GM12878 (cell line): Measurements from ENCODE around the gene SSBP3. TPM values are rescaled to one million over a fixed set of nuclear protein-coding genes. Genes with fewer than 3 reads are reported as not detected.

Experiments used
- ATAC-seq: fragments of 200-7000 bp; cut with Tn5 transposase; 3 replicates; pipeline ENCODE4 v1.9.1; 2020; ENCODE audit warnings: mild to moderate bottlenecking, moderate library complexity
- BruUV-seq: library from RNA; stranded (reverse); fragments of 400-500 nt; replicated peaks from 2 replicates; lab custom pipeline; 2021; lab: Mats Ljungman, UMichigan
- CTCF ChIA-PET: fragments of 300-600 bp; sonication (Branson Sonifier 250); formaldehyde crosslinking; extraction: SDS; loops from one replicate; lab custom pipeline; 2021; ENCODE audit warnings: inconsistent platforms; lab: Yijun Ruan, JAX
- POLR2A ChIA-PET: fragments of 350-600 bp; formaldehyde crosslinking; extraction: SDS; loops from one replicate; lab custom pipeline; 2021; ENCODE audit warnings: inconsistent platforms; lab: Charles Lee
- RAD21 ChIA-PET: fragments of 300-600 bp; sonication (Branson Sonifier 250); formaldehyde crosslinking; loops from one replicate; lab custom pipeline; 2023; ENCODE audit warnings: antibody characterized with exemption; ENCODE audit not compliant: unreplicated experiment; lab: Charles Lee
- SMC1A ChIA-PET: fragments of 300-600 bp; sonication (Branson Sonifier 250); formaldehyde crosslinking; loops from one replicate; lab custom pipeline; 2023; ENCODE audit not compliant: unreplicated experiment, uncharacterized antibody; lab: Charles Lee
- DNase-seq: peaks from one replicate; pipeline ENCODE4 v3.0.0-alpha.2; 2011; ENCODE audit warnings: low read depth, low spot score
- FAIRE-seq: peaks from 3 replicates; lab custom pipeline; 2011; peaks lifted over from hg19 to GRCh38; lab: Jason Lieb, UNC
- H2AFZ ChIP-seq: 2 replicates; pipeline ENCODE4 v1.6.0; 2011; ENCODE audit warnings: low read depth, low read length, control low read depth; ENCODE audit not compliant: control insufficient read depth
- H3K27ac ChIP-seq: 2 replicates; pipeline ENCODE4 v1.5.1; 2011; ENCODE audit warnings: control low read depth; ENCODE audit not compliant: control insufficient read depth, insufficient read depth
- H3K27me3 ChIP-seq, 2 experiments: replicated peaks in 1 of 2; 2 replicates each; pipeline versions ENCODE4 v1.6.0 to v1.6.1; 2011; ENCODE audit warnings: low read length in 1 of 2; ENCODE audit not compliant: control insufficient read depth in 2 of 2, insufficient read depth in 2 of 2
- H3K36me3 ChIP-seq, 2 experiments: 2 replicates each; pipeline ENCODE4 v1.5.1; 2011; ENCODE audit warnings: low read length in 1 of 2; ENCODE audit not compliant: control insufficient read depth in 2 of 2, insufficient read depth in 2 of 2
- H3K4me1 ChIP-seq: 2 replicates; pipeline ENCODE4 v1.6.1; 2011; ENCODE audit warnings: mild to moderate bottlenecking, low read length, moderate library complexity, mixed read lengths; ENCODE audit not compliant: control insufficient read depth, insufficient read depth
- H3K4me2 ChIP-seq: 2 replicates; pipeline ENCODE4 v1.6.0; 2011; ENCODE audit warnings: control low read depth; ENCODE audit not compliant: control insufficient read depth, insufficient read depth
- H3K4me3 ChIP-seq: fragments of 200-600 bp; sonication (generic); 2 replicates; pipeline ENCODE4 v1.5.1; 2016
- H3K79me2 ChIP-seq: 2 replicates; pipeline ENCODE4 v1.6.0; 2011; ENCODE audit warnings: low read length; ENCODE audit not compliant: control insufficient read depth, insufficient read depth
- H3K9ac ChIP-seq: 2 replicates; pipeline ENCODE4 v1.8.0; 2011; ENCODE audit warnings: low read length, control low read depth, mixed read lengths; ENCODE audit not compliant: control insufficient read depth, insufficient read depth
- H3K9me3 ChIP-seq: replicated peaks from 3 replicates; pipeline ENCODE4 v1.5.1; 2011; ENCODE audit warnings: mild to moderate bottlenecking, low read length; ENCODE audit not compliant: control insufficient read depth, insufficient read depth
- H4K20me1 ChIP-seq: 2 replicates; pipeline ENCODE4 v1.6.0; 2011; ENCODE audit not compliant: control insufficient read depth, insufficient read depth
- ATF3 ChIP-seq: IDR thresholded peaks from 2 replicates; pipeline ENCODE4 v1.6.1; 2011; ENCODE audit warnings: low read depth, mild to moderate bottlenecking, low read length, moderate library complexity, borderline replicate concordance; ENCODE audit errors: extremely low read depth
- BRCA1 ChIP-seq: IDR thresholded peaks from 2 replicates; pipeline ENCODE4 v1.6.1; 2011; ENCODE audit warnings: low read depth, low read length, improper control_type of control experiment
- CHD4 ChIP-seq: fragments of 200-600 bp; sonication (generic); IDR thresholded peaks from 2 replicates; pipeline ENCODE4 v1.6.1; 2016; ENCODE audit warnings: mild to moderate bottlenecking
- E4F1 ChIP-seq: fragments of 450-650 bp; IDR thresholded peaks from 2 replicates; pipeline ENCODE4 v1.6.1; 2018; ENCODE audit warnings: borderline replicate concordance, mild to moderate bottlenecking; ENCODE audit not compliant: partially characterized antibody
- HDAC2 ChIP-seq: fragments of 200-600 bp; sonication (generic); IDR thresholded peaks from 2 replicates; pipeline ENCODE4 v1.6.1; 2017
- JUNB ChIP-seq: IDR thresholded peaks from 2 replicates; pipeline ENCODE4 v1.6.1; 2016; ENCODE audit warnings: antibody characterized with exemption, mild to moderate bottlenecking
- KLF5 ChIP-seq: fragments of 450-650 bp; IDR thresholded peaks from 2 replicates; pipeline ENCODE4 v1.6.1; 2014; ENCODE audit warnings: mild to moderate bottlenecking; ENCODE audit not compliant: partially characterized antibody
- MAX ChIP-seq: IDR thresholded peaks from 2 replicates; pipeline ENCODE4 v1.6.1; 2012; ENCODE audit warnings: low read depth, low read length, improper control_type of control experiment
- PBX3 ChIP-seq: IDR thresholded peaks from 2 replicates; pipeline ENCODE4 v1.6.1; 2011; ENCODE audit warnings: mild to moderate bottlenecking, low read depth, low read length, moderate library complexity; ENCODE audit not compliant: insufficient replicate concordance
- SKIL ChIP-seq: fragments of 450-650 bp; IDR thresholded peaks from 2 replicates; pipeline ENCODE4 v1.6.1; 2017; ENCODE audit warnings: mild to moderate bottlenecking, low read depth, inconsistent platforms; ENCODE audit not compliant: poor library complexity, severe bottlenecking
- SMARCA5 ChIP-seq: fragments of 450-650 bp; IDR thresholded peaks from 2 replicates; pipeline ENCODE4 v1.6.1; 2017; ENCODE audit warnings: mild to moderate bottlenecking
- SPI1 ChIP-seq: IDR thresholded peaks from 2 replicates; pipeline ENCODE4 v1.6.1; 2011; ENCODE audit warnings: low read depth, mild to moderate bottlenecking, low read length, moderate library complexity, borderline replicate concordance; ENCODE audit not compliant: insufficient read depth
- SRF ChIP-seq, 2 experiments: IDR thresholded peaks; 2 replicates each; pipeline ENCODE4 v1.6.1; 2011; ENCODE audit warnings: low read depth in 2 of 2, low read length in 2 of 2, mild to moderate bottlenecking in 1 of 2, moderate library complexity in 1 of 2
- STAT3 ChIP-seq: IDR thresholded peaks from 2 replicates; pipeline ENCODE4 v1.6.1; 2011; ENCODE audit warnings: low read depth, low read length, improper control_type of control experiment
- USF2 ChIP-seq: IDR thresholded peaks from 2 replicates; pipeline ENCODE4 v1.6.1; 2011; ENCODE audit warnings: low read depth, low read length, improper control_type of control experiment, borderline replicate concordance
- WRNIP1 ChIP-seq: IDR thresholded peaks from 2 replicates; pipeline ENCODE4 v1.6.1; 2011; ENCODE audit warnings: low read depth, low read length, improper control_type of control experiment, borderline replicate concordance
- ZNF274 ChIP-seq: IDR thresholded peaks from one replicate; pipeline ENCODE4 v1.8.0; 2011; ENCODE audit not compliant: insufficient read length, insufficient read depth
- whole genome bisulfite sequencing: methylation state at CpG from one replicate; pipeline ENCODE4 v1.1.6; 2016; ENCODE audit warnings: low lambda C conversion rate; ENCODE audit not compliant: insufficient replicate concordance, insufficient coverage; ENCODE audit errors: missing lambda C conversion rate; 5-methylcytosine and 5-hydroxymethylcytosine counted together
- in situ Hi-C: fragments of 300-500 bp; cut with MboI; formaldehyde crosslinking; loops from 9 replicates; pipeline ENCODE4 v1.14.3; 2018; ENCODE audit warnings: mixed read lengths
- intact Hi-C: fragments of 100-400 bp; cut with micrococcal nuclease; formaldehyde crosslinking; loops from one replicate; pipeline ENCODE4 v1.14.2; 2022; ENCODE audit not compliant: unreplicated experiment
- polyA plus RNA-seq, 11 experiments: library from polyadenylated mRNA; depleted of rRNA in 4 of 11; unstranded in 6 of 11; stranded (reverse) in 5 of 11; fragments of >200 nt; fragmentation: Nextera tagmentation in 4 of 11; fragmentation: Illumina TruSeq in 1 of 11; extraction: Ambion mirVana in 4 of 11; extraction: Trizol in 1 of 11; gene quantifications; 1 replicate in 1 of 11; 2 replicates in 10 of 11; pipeline versions ENCODE4 v1.2.1 to v1.2.3, GENCODE V29; 2011 to 2016; ENCODE audit warnings: inconsistent platforms in 2 of 11, missing spikeins in 2 of 11, low read depth in 1 of 11
- total RNA-seq, 4 experiments: library from RNA; depleted of rRNA in 3 of 4; stranded (reverse); fragments of >200 nt in 3 of 4; fragmentation: Illumina TruSeq in 1 of 4; extraction: Trizol in 1 of 4; gene quantifications; 2 replicates each; pipeline versions ENCODE4 v1.2.1 to v1.2.3, GENCODE V29; 2013 to 2021

Gene SSBP3
- total and polyA plus RNA-seq, 10 of the 15 experiments (the other 5 are each of a cell fraction or from before 2014, with no cell fraction given) = 4.1 to 51.7 (median 17.1) TPM

GRCh38 chr1:54254055-54254454 lies 152.1 kb downstream of the SSBP3 start (continued):
- TF ChIP-seq STAT3 = no peak
- TF ChIP-seq SPI1 = no peak
- TF ChIP-seq SKIL = no peak
- TF ChIP-seq ATF3 = no peak
- no peak for TF ChIP-seq MAX
- no peak for TF ChIP-seq SRF (IDR thresholded peaks at IDR 0.05; ENCODE audit: low read depth in 2 of 2, low read length in 2 of 2)

- H2AFZ ChIP-seq = no peak overlapping the region
- no peak overlapping the region for H3K27ac ChIP-seq
- 98% methylated on average over 5 of the region's 5 CpGs for WGBS
- no peaks in the 10 kb centered on the region for H3K27me3 ChIP-seq
- ATAC-seq (no peak), DNase-seq (no peak), FAIRE-seq (no peak)
- no peak overlapping the region for H3K4me2 ChIP-seq
- ChIA-PET RAD21 (no interaction called here), POLR2A (no interaction called here), SMC1A (no interaction called here), CTCF (no interaction called here)
- H3K9ac ChIP-seq = no peak overlapping the region
- no TSS peak for BruUV-seq
- H3K4me3 ChIP-seq = no peak overlapping the region
- H3K36me3 ChIP-seq = peaks cover 0 to 7% of the 10 kb centered on the region in 2 experiments; a peak in 3 of 4 replicates
- no peaks in the 10 kb centered on the region for H3K79me2 ChIP-seq
- H3K4me1 ChIP-seq = no peaks in the 10 kb centered on the region
- intact Hi-C loops (no loop called here), in situ Hi-C loops (no loop called here)
- H4K20me1 ChIP-seq = no peaks in the 10 kb centered on the region
- H3K9me3 ChIP-seq = no peaks in the 10 kb centered on the region
- no peak for TF ChIP-seq PBX3
- no peak for TF ChIP-seq KLF5
- TF ChIP-seq WRNIP1 = no peak
- TF ChIP-seq SMARCA5 = no peak
- no peak for TF ChIP-seq JUNB
- TF ChIP-seq BRCA1 = no peak
- TF ChIP-seq CHD4 = no peak
- no peak for TF ChIP-seq E4F1
- no peak for TF ChIP-seq USF2
- no peak for TF ChIP-seq ZNF274
- no peak for TF ChIP-seq HDAC2
These were observed 152.7 kb downstream of the SSBP3 start for GRCh38 chr1:54253480-54253879.
